ENCODE measurements around the gene CBX6. TPM values are rescaled to one million over a fixed set of nuclear protein-coding genes. Genes with fewer than 3 reads are reported as not detected.

Gene CBX6
- total and polyA plus RNA-seq, 3 donors from 2014 or later: 18.7 to 33.1 (median 30.1) TPM

DNA sequence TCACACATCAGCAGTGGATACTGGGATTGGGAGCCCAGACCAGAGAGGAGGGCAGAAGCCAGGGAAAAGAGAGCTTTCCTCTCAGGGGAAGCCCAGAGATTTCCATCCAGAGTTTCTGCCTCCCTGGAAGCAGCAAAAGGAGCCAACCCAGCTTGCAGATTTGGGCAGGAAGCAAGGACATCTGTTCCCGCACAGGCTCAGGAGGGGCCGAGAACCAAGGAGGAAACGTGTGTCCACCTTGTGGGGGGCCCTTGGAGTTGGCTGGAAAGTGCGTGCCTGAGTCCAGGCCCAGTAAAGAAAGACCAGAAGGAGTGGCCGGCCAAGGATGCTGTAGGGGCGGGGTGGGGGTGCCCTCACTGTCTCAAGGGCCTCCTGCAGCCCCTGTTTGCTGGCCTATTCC, 22.2 kb downstream of the CBX6 start:
- intact Hi-C loops (cut with DNase I; ENCODE audit: low total_unique reads): loop anchor here (10.0 kb wide), 1 partner anchor 85 kb away; no protein-coding TSS in a partner anchor

GRCh38 chr22:38846412-38846811, 25.6 kb downstream of the CBX6 start:
- no peak for DNase-seq
- Histone ChIP-seq H3K9me3 (no peaks in the 10 kb centered on the region), H3K36me3 (ENCODE audit: low read depth, missing control alignments) (no peaks in the 10 kb centered on the region), H3K4me1 (peaks cover 3% of the 10 kb centered on the region), H3K4me3 (no peak overlapping the region), H3K27ac (no peak overlapping the region), H3K27me3 (no peaks in the 10 kb centered on the region)
- no peak for TF ChIP-seq POLR2A (IDR thresholded peaks at IDR 0.05)
- TF ChIP-seq, protein P1, sequence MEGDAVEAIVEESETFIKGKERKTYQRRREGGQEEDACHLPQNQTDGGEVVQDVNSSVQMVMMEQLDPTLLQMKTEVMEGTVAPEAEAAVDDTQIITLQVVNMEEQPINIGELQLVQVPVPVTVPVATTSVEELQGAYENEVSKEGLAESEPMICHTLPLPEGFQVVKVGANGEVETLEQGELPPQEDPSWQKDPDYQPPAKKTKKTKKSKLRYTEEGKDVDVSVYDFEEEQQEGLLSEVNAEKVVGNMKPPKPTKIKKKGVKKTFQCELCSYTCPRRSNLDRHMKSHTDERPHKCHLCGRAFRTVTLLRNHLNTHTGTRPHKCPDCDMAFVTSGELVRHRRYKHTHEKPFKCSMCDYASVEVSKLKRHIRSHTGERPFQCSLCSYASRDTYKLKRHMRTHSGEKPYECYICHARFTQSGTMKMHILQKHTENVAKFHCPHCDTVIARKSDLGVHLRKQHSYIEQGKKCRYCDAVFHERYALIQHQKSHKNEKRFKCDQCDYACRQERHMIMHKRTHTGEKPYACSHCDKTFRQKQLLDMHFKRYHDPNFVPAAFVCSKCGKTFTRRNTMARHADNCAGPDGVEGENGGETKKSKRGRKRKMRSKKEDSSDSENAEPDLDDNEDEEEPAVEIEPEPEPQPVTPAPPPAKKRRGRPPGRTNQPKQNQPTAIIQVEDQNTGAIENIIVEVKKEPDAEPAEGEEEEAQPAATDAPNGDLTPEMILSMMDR (IDR thresholded peaks at IDR 0.05): no peak
- 76 to 93% methylated on average over 1 of the region's 1 CpG for WGBS, 2 donors
- intact Hi-C loops (cut with DNase I; ENCODE audit: low total_unique reads): no loop called here

More for the DNA sequence above, 22.2 kb downstream of the CBX6 start:
- Histone ChIP-seq H3K4me3 (no peak overlapping the region), H3K9me3 (no peaks in the 10 kb centered on the region), H3K27ac (no peak overlapping the region), H3K27me3 (no peaks in the 10 kb centered on the region), H3K36me3 (ENCODE audit: low read depth, missing control alignments) (no peaks in the 10 kb centered on the region), H3K4me1 (no peaks in the 10 kb centered on the region)
- no peak for TF ChIP-seq POLR2A (IDR thresholded peaks at IDR 0.05)
- TF ChIP-seq, protein P1 (IDR thresholded peaks at IDR 0.05): no peak
- DNase-seq: no peak
- 49 to 63% methylated on average over 6 of the region's 6 CpGs for WGBS, 2 donors

DNA sequence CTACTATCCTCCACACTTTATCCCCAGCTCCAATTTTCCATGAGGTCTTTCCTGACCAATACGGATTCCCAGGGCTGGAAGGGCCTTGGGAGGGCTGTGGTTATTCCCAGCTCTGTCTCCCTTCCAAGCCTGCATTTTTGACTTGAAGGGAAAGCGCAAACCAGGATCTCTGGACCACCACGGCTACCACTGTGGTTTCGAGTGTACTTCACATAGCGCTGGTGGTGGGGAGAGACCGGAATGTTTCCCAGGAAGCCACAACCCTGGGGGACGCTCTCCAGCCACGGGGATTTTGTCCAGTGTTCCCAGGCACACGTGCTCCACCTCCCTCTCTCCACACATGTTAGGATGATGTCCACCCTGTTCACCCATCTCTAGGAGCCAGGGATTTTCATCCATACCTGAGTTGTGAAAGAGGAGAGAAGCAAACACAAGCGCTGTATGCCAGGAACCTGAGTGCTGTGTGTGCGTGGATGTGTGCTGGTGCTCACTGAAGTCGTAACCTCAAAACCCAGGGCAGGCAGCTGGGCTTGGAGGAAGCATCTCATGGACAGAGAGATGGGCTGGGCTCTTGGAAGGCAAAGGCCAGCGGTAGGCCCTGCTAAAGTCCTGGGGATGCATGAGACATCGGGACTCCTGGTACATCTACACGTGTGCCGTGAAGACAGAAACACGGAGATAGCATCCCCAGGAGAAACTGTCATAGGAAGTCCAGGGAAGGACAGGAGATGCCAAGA, 26.8 kb downstream of the CBX6 start:
- Histone ChIP-seq H3K9me3 (no peaks in the 10 kb centered on the region), H3K27ac (no peak overlapping the region), H3K27me3 (no peaks in the 10 kb centered on the region), H3K4me1 (peaks cover 3% of the 10 kb centered on the region), H3K36me3 (ENCODE audit: low read depth, missing control alignments) (no peaks in the 10 kb centered on the region), H3K4me3 (no peak overlapping the region)
- intact Hi-C loops (cut with DNase I; ENCODE audit: low total_unique reads): no loop called here
- WGBS, 2 donors: 58 to 62% methylated on average over 17 of the region's 17 CpGs
- no peak for DNase-seq
- no peak for TF ChIP-seq POLR2A (IDR thresholded peaks at IDR 0.05)
- TF ChIP-seq, protein P1 (IDR thresholded peaks at IDR 0.05): no peak

DNA sequence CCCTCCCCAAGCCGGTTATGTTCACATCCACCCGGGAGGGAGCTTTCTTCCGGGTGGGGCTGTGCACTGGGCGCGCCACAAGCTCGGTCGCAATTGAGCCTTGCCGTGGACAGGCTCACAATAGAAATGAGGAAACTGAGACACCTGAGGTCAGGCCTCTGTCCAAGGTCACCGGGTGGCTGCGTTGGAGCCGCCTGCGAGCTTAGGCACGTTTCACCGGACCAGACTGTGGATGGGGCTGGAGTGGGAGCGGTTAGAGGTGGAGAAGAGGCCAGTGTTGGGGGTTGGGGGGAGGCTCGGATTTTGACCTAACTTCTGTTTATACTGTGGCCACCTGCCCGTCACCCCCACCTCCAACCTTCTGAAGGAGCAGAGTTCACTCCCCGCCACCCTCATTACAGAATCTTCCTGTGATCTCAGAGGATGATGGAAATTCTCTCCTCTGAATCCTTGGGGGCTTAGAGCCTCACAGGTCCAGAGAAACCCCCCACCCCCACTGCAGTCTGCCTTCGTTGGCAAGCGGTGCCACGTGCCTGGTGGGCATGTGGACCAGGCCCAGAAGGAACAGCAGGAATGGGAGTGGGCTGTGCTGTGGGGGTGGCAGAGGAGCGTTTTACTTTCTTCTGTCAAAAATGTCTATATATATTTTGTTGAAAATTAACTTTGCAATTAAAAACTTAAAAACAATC, 27.6 kb downstream of the CBX6 start:
- no peaks in the 10 kb centered on the region for H3K27me3 ChIP-seq
- H3K4me1 ChIP-seq: peaks cover 3% of the 10 kb centered on the region
- TF ChIP-seq, protein P1 (IDR thresholded peaks at IDR 0.05): no peak
- TF ChIP-seq POLR2A (IDR thresholded peaks at IDR 0.05): no peak
- DNase-seq: peak; percentile 23
- peak overlapping the region in 1 of 2 donors; percentile 21 for H3K4me3 ChIP-seq
- H3K36me3 ChIP-seq (ENCODE audit: low read depth, missing control alignments): no peaks in the 10 kb centered on the region
- H3K9me3 ChIP-seq: no peaks in the 10 kb centered on the region
- 21 to 35% methylated on average over 9 to 20 of the region's 22 CpGs for WGBS, 2 donors
- no peak overlapping the region for H3K27ac ChIP-seq
- intact Hi-C loops (cut with DNase I; ENCODE audit: low total_unique reads): no loop called here
